Spinal cord (tissue), 10 donors: Measurements from ENCODE around the gene TCF12. TPM values are rescaled to one million over a fixed set of nuclear protein-coding genes. Genes with fewer than 3 reads are reported as not detected.
A peak's percentile ranks its signal among the peaks of the same experiment; 100 is the strongest.

ENCODE experiments used
- DNase-seq, 6 donors: peaks; one replicate each; pipeline versions ENCODE4 v3.0.0 to v3.0.0-alpha.2; 2013 to 2015; ENCODE audit warnings: low spot score in 6 of 6, low read depth in 4 of 6
- H3K27ac ChIP-seq: one replicate; pipeline ENCODE4 v1.5.1; 2013; ENCODE audit warnings: low read depth, low read length, control low read depth
- H3K27me3 ChIP-seq: one replicate; pipeline ENCODE4 v1.6.1; 2013; ENCODE audit warnings: low read length; ENCODE audit not compliant: control insufficient read depth, insufficient read depth
- H3K36me3 ChIP-seq: one replicate; pipeline ENCODE4 v1.6.1; 2013; ENCODE audit warnings: low read length; ENCODE audit not compliant: control insufficient read depth, insufficient read depth
- H3K4me1 ChIP-seq: one replicate; pipeline ENCODE4 v1.6.1; 2013; ENCODE audit warnings: low read length; ENCODE audit not compliant: control insufficient read depth, insufficient read depth
- H3K4me3 ChIP-seq: one replicate; pipeline ENCODE4 v1.5.1; 2013; ENCODE audit warnings: low read depth, low read length, control low read depth
- H3K9me3 ChIP-seq: one replicate; pipeline ENCODE4 v1.6.1; 2013; ENCODE audit warnings: low read length; ENCODE audit not compliant: control insufficient read depth, insufficient read depth
- WGBS: methylation state at CpG from one replicate; pipeline ENCODE4 v1.1.5; 2013; ENCODE audit warnings: missing lambda C conversion rate; ENCODE audit not compliant: insufficient coverage; 5-methylcytosine and 5-hydroxymethylcytosine counted together
- polyA plus RNA-seq, 2 donors: library from polyadenylated mRNA; unstranded; fragments of 120-200 nt; gene quantifications; one replicate each; pipeline ENCODE4 v1.2.1, GENCODE V29; 2013; ENCODE audit not compliant: insufficient read length in 2 of 2
- total RNA-seq, 2 donors: library from RNA; depleted of rRNA in 1 of 2; stranded (reverse); fragments of 120-200 nt in 1 of 2; fragments of >200 nt in 1 of 2; gene quantifications; one replicate each; pipeline versions ENCODE4 v1.2.3 to v1.2.4, GENCODE V29; 2013 to 2014
- donor health status: healthy.

Gene TCF12
- total and polyA plus RNA-seq, 4 donors = 88.8 to 183 (median 135) TPM

DNA sequence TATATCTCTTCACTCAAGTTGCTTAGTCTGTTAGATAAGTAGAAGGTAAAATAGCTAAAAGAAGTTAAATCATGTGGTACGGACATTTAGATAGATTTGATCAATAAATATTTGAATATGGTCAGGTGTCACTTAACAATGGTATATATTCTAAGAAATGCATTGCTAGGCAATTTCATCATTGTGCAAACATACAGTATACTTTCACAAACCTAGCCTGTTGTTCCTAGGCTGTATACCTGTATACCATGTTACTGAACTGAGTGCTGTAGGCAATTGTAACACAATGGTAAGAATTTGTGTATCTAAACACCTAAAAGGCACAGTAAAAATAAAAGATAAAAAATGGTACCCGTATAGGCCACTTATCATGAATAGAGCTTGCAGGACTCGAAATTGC, 345.1 kb downstream of the TCF12 start:
- Histone ChIP-seq H3K4me3 (no peak overlapping the region), H3K36me3 (peaks cover 11% of the 10 kb centered on the region), H3K9me3 (no peaks in the 10 kb centered on the region), H3K27ac (no peak overlapping the region), H3K4me1 (peaks cover 3% of the 10 kb centered on the region), H3K27me3 (no peaks in the 10 kb centered on the region)
- no peak for DNase-seq
- WGBS = 20% methylated on average over 1 of the region's 3 CpGs

- no peaks in the 10 kb centered on the region for H3K9me3 ChIP-seq
- WGBS = no CpG with 5 or more reads among the region's 9 CpGs
- no peak overlapping the region for H3K4me3 ChIP-seq
- H3K27me3 ChIP-seq = no peaks in the 10 kb centered on the region
- H3K4me1 ChIP-seq = peaks cover 2% of the 10 kb centered on the region
- DNase-seq = peak in 2 of 6 donors; percentile 14 to 26
- H3K27ac ChIP-seq = no peak overlapping the region
- H3K36me3 ChIP-seq = peaks cover 13% of the 10 kb centered on the region
These were observed 354.4 kb downstream of the TCF12 start for GRCh38 chr15:57272771-57273357.

- no peaks in the 10 kb centered on the region for H3K27me3 ChIP-seq
- peaks cover 13% of the 10 kb centered on the region for H3K36me3 ChIP-seq
- H3K4me3 ChIP-seq = no peak overlapping the region
- no CpG with 5 or more reads among the region's 1 CpG for WGBS
- no peaks in the 10 kb centered on the region for H3K9me3 ChIP-seq
- no peak overlapping the region for H3K27ac ChIP-seq
- no peak for DNase-seq
- H3K4me1 ChIP-seq = peaks cover 2% of the 10 kb centered on the region
These were observed 355.0 kb downstream of the TCF12 start for GRCh38 chr15:57273402-57273801.

- H3K4me3 ChIP-seq = no peak overlapping the region
- H3K4me1 ChIP-seq = no peaks in the 10 kb centered on the region
- H3K27ac ChIP-seq = no peak overlapping the region
- peaks cover 20% of the 10 kb centered on the region for H3K36me3 ChIP-seq
- H3K9me3 ChIP-seq = no peaks in the 10 kb centered on the region
- no peaks in the 10 kb centered on the region for H3K27me3 ChIP-seq
- no CpG with 5 or more reads among the region's 3 CpGs for WGBS
- DNase-seq = no peak
These were observed 360.0 kb downstream of the TCF12 start for GRCh38 chr15:57278439-57278838.

- Histone ChIP-seq H3K4me1 (no peaks in the 10 kb centered on the region), H3K27ac (no peak overlapping the region), H3K27me3 (no peaks in the 10 kb centered on the region), H3K36me3 (peaks cover 22% of the 10 kb centered on the region), H3K4me3 (no peak overlapping the region), H3K9me3 (no peaks in the 10 kb centered on the region)
- no peak for DNase-seq
- WGBS = no CpG with 5 or more reads among the region's 3 CpGs
These were observed 362.0 kb downstream of the TCF12 start for GRCh38 chr15:57280464-57280863.

DNA sequence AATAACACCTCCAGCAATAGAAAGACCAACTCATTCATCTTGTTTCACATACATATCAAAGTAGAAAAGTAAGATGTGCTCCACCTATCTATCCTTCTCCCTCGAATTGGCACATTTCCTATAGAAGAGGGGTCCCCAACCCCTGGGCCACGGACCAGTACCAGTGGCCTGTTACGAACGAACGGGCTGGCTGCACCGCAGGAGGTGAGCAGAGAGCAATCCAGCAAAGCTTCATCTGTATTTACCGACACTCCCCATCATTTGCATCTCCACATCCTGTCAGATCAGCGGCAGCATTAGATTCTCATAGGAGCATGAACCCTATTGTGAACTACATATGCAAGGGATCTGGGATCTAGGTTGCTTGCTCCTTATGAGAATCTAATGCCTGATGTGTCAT, 362.9 kb downstream of the TCF12 start:
- Histone ChIP-seq H3K4me3 (no peak overlapping the region), H3K27me3 (no peaks in the 10 kb centered on the region), H3K27ac (no peak overlapping the region), H3K4me1 (no peaks in the 10 kb centered on the region), H3K9me3 (no peaks in the 10 kb centered on the region), H3K36me3 (peaks cover 24% of the 10 kb centered on the region)
- DNase-seq = no peak
- 58% methylated on average over 6 of the region's 8 CpGs for WGBS

DNA sequence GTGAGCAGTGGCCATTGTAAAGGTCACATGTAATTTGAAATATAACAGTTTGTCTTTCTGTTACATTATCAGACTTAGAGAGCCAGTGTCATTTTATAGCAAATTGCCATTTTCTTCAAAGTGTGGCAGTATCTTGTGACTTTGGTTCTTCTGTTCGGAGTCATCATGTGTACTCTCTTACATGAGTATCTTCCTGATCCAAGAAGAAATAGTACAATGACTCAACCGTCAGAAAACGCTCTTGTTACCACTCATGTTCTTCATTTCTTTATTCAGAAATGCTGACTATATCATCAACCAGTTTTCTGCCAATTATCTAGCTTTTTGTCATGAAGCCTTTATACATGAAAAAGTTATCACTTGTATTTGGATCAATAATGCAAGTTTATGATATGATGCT, 364.2 kb downstream of the TCF12 start:
- no peaks in the 10 kb centered on the region for H3K27me3 ChIP-seq
- no peaks in the 10 kb centered on the region for H3K9me3 ChIP-seq
- H3K4me3 ChIP-seq = no peak overlapping the region
- 100% methylated on average over 3 of the region's 3 CpGs for WGBS
- DNase-seq = no peak
- no peak overlapping the region for H3K27ac ChIP-seq
- no peaks in the 10 kb centered on the region for H3K4me1 ChIP-seq
- H3K36me3 ChIP-seq = peaks cover 21% of the 10 kb centered on the region

DNA sequence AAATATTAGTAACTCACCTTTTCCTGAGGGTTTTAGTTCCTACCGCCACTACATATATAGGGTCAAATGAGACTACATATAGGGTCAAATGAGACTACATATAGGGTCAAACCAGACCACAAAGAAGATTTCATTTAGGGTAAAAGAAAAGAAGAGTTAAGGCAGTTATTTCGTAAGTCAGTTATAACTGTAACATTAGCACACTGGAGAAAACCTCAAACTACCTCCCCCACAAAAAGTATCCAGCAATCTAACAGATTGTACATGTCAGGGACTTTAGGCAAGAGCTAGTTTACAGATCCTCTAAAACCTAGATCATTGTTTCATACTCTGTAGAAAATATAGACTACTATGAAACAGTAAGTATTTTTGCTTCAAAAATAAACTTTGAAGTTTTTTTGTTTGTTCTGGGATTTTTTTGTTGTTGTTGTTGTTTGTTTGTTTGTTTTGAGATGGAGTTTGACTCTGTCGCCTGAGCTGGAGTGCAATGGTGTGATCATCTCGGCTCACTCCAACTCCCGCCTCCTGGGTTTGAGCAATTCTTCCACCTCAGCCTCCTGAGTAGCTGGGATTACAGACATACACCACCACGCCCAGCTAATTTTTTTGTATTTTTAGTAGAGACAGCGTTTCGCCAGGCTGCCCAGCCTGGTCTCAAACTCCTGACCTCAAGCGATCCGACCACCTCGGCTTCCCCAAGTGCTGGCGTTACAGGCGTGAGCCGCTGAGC, 365.5 kb downstream of the TCF12 start:
- Histone ChIP-seq H3K27ac (no peak overlapping the region), H3K27me3 (no peaks in the 10 kb centered on the region), H3K9me3 (no peaks in the 10 kb centered on the region), H3K4me3 (no peak overlapping the region), H3K36me3 (peaks cover 20% of the 10 kb centered on the region), H3K4me1 (no peaks in the 10 kb centered on the region)
- WGBS = 100% methylated on average over 3 of the region's 14 CpGs
- DNase-seq = no peak

DNA sequence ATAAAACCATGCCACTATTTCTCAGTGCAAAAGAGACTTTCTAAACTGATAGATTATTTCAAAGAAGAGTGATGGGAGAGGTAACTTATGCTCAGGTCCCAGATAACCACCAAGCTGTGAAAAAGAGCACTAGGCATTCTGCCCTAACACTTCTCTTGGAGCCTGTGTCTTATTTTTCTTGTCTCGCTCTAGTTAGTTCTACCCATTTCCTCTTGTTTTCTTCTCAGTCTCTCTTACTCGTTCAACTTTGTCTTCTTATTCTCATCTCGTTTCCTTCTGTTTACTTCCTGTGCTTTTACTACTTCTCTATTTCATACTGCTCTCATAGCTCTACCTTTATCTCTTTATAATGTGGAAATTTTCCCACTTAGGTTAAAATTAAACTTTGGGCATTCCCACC, 366.1 kb downstream of the TCF12 start:
- Histone ChIP-seq H3K27ac (no peak overlapping the region), H3K4me3 (no peak overlapping the region), H3K4me1 (no peaks in the 10 kb centered on the region), H3K36me3 (peaks cover 20% of the 10 kb centered on the region), H3K27me3 (no peaks in the 10 kb centered on the region), H3K9me3 (no peaks in the 10 kb centered on the region)
- 79% methylated on average over 1 of the region's 3 CpGs for WGBS
- no peak for DNase-seq

DNA sequence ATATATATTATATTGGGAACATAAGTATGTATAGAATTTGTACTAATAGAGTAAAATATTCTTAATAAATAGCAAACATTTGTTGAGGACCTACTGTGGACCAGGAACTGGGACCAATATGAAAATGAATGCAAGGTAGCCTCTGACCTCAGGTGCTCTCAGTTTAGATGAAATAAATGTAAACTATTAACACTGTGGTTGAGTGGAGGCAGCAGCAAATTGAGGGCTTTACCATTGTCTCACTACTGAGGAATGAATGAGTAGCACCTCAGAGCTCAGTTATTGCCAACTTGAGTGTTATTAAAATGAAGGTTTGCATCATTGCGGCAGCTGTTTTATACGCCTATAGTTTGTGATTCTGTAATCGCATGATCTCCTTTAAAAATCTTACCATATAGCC, 366.9 kb downstream of the TCF12 start:
- H3K4me1 ChIP-seq = no peaks in the 10 kb centered on the region
- no peaks in the 10 kb centered on the region for H3K9me3 ChIP-seq
- no peak overlapping the region for H3K27ac ChIP-seq
- whole genome bisulfite sequencing = no CpG with 5 or more reads among the region's 3 CpGs
- no peak overlapping the region for H3K4me3 ChIP-seq
- no peak for DNase-seq
- H3K27me3 ChIP-seq = no peaks in the 10 kb centered on the region
- peaks cover 22% of the 10 kb centered on the region for H3K36me3 ChIP-seq
